Measurements from ENCODE around the gene C19orf12. TPM values are rescaled to one million over a fixed set of nuclear protein-coding genes. Genes with fewer than 3 reads are reported as not detected.

Gene C19orf12
- total and polyA plus RNA-seq, 2 of the 4 experiments (the other 2 are of a cell fraction): 16.3 to 24.0 TPM

- Histone ChIP-seq H3K36me3 (ENCODE audit: control insufficient read depth, insufficient read depth, low read length) (no peaks in the 10 kb centered on the region), H3K4me3 (ENCODE audit: insufficient read depth, low read depth, low read length) (no peak overlapping the region), H3K4ac (ENCODE audit: low read depth, low read length) (no peak overlapping the region), H3K18ac (ENCODE audit: low read depth, low read length) (no peak overlapping the region), H3K79me1 (ENCODE audit: low read depth in 1 of 2, low read length in 2 of 2) (no peaks in the 10 kb centered on the region), H2BK120ac (ENCODE audit: low read depth, low read length) (no peak overlapping the region), H3K9me3 (ENCODE audit: control insufficient read depth, insufficient read depth, low read length) (no peaks in the 10 kb centered on the region), H3K27ac (ENCODE audit: insufficient read depth, low read length) (no peak overlapping the region), H3K4me1 (ENCODE audit: control insufficient read depth, insufficient read depth, low read length) (no peaks in the 10 kb centered on the region), H4K20me1 (ENCODE audit: insufficient read depth, low read length) (no peaks in the 10 kb centered on the region), H4K91ac (ENCODE audit: insufficient read depth, low read depth, low read length) (no peak overlapping the region), H2AFZ (replicated peaks; ENCODE audit: low read length, poor library complexity) (no peak overlapping the region), H3K27me3 (ENCODE audit: control insufficient read depth, insufficient read depth, low read length) (peaks cover 9% of the 10 kb centered on the region), H4K8ac (ENCODE audit: low read depth in 2 of 2, low read length in 2 of 2) (no peak overlapping the region), H4K5ac (ENCODE audit: low read depth, low read length) (no peak overlapping the region), H3K4me2 (ENCODE audit: low read depth, low read length) (no peak overlapping the region), H3K56ac (ENCODE audit: extremely low read depth, insufficient read depth, low read length) (no peak overlapping the region), H3K9ac (ENCODE audit: low read depth, low read length) (no peak overlapping the region), H3K23ac (ENCODE audit: low read depth, low read length) (no peak overlapping the region), H3K14ac (replicated peaks; ENCODE audit: low read depth, low read length) (no peak overlapping the region), H2AK9ac (replicated peaks; ENCODE audit: low read depth, low read length, poor library complexity) (no peak overlapping the region), H2BK20ac (ENCODE audit: low read depth, low read length) (no peak overlapping the region), H3K9me1 (ENCODE audit: insufficient read depth, low read length) (no peaks in the 10 kb centered on the region), H2BK5ac (ENCODE audit: low read depth, low read length, poor library complexity, severe bottlenecking) (no peak overlapping the region), H2AK5ac (ENCODE audit: low read depth, low read length) (no peak overlapping the region), H2BK15ac (ENCODE audit: low read depth, low read length) (no peak overlapping the region)
- in situ Hi-C loops (cut with MboI; ENCODE audit: low sequenced_read_pairs) (no loop called here), dilution Hi-C loops (cut with HindIII; ENCODE audit: low sequenced_read_pairs, unreplicated experiment) (no loop called here), intact Hi-C loops (cut with micrococcal nuclease) (no loop called here)
- WGBS, 2 experiments (ENCODE audit: extremely low coverage in 2 of 2, insufficient read length in 1 of 2): 80% methylated on average over 1 of the region's 7 CpGs; no CpG with 5 or more reads in 1 of the 2 experiments
- no peak for ATAC-seq (ENCODE audit: low read depth)
- no TSS peak for BruUV-seq (replicated peaks)
- no peak for TF ChIP-seq CEBPB (IDR thresholded peaks at IDR 0.05; ENCODE audit: low read depth, low read length)
- no peak for TF ChIP-seq SMC3 (IDR thresholded peaks at IDR 0.05; ENCODE audit: low read depth, low read length)
- no peak for TF ChIP-seq POLR2A (IDR thresholded peaks at IDR 0.05; ENCODE audit: low read depth, low read length)
- no peak for TF ChIP-seq BHLHE40 (IDR thresholded peaks at IDR 0.05; ENCODE audit: low read depth, low read length)
- TF ChIP-seq USF2 (IDR thresholded peaks at IDR 0.05; ENCODE audit: low read depth, low read length): no peak
- TF ChIP-seq RAD21 (IDR thresholded peaks at IDR 0.05; ENCODE audit: low read length): no peak
- TF ChIP-seq CTCF (conservative IDR thresholded peaks at IDR 0.05; ENCODE audit: low read depth, low read length): no peak
- TF ChIP-seq CHD1 (IDR thresholded peaks at IDR 0.05; ENCODE audit: low read depth, low read length): no peak
- TF ChIP-seq RCOR1 (IDR thresholded peaks at IDR 0.05; ENCODE audit: insufficient replicate concordance, low read length): no peak
- TF ChIP-seq ELK1 (IDR thresholded peaks at IDR 0.05; ENCODE audit: borderline replicate concordance, low read depth, low read length): no peak
- TF ChIP-seq FOS (IDR thresholded peaks at IDR 0.05; ENCODE audit: low read depth, low read length): no peak
- TF ChIP-seq MAFK (IDR thresholded peaks at IDR 0.05; ENCODE audit: low read depth, low read length): no peak
- no peak for TF ChIP-seq MAZ (IDR thresholded peaks at IDR 0.05; ENCODE audit: borderline replicate concordance, low read depth, low read length)
- no peak for TF ChIP-seq NFE2L2 (IDR thresholded peaks at IDR 0.05; ENCODE audit: low read depth, low read length)
- no peak for TF ChIP-seq MXI1 (IDR thresholded peaks at IDR 0.05; ENCODE audit: borderline replicate concordance, low read depth, low read length)
- no peak for TF ChIP-seq RFX5 (IDR thresholded peaks at IDR 0.05; ENCODE audit: low read depth, low read length)
- POLR2A ChIA-PET (ENCODE audit: unreplicated experiment): no interaction called here
- CTCF ChIA-PET: no interaction called here
- DNase-seq: no peak
Observed at GRCh38 chr19:29651622-29652394, 63.3 kb downstream of the C19orf12 start.
